Smooth muscle cell (in vitro differentiated cells): ENCODE data around the gene PLD4. TPM values are rescaled to one million over a fixed set of nuclear protein-coding genes. Genes with fewer than 3 reads are reported as not detected.

Experiments
- DNase-seq: peaks from one replicate; lab custom pipeline; 2025; ENCODE audit not compliant: unreplicated experiment; lab: John Stamatoyannopoulos, UW
- H2AFZ ChIP-seq: fragments of 200-600 bp; sonication (generic); 2 replicates; pipeline ENCODE4 v1.6.0; 2016; ENCODE audit warnings: antibody characterized with exemption, low read depth, mild to moderate bottlenecking
- H3F3A ChIP-seq: fragments of 200-600 bp; sonication (generic); 2 replicates; pipeline ENCODE4 v1.6.0; 2017; ENCODE audit warnings: antibody characterized with exemption, low read depth
- H3K27ac ChIP-seq: fragments of 200-600 bp; sonication (generic); 2 replicates; pipeline ENCODE4 v1.5.1; 2016; ENCODE audit warnings: low read depth, mild to moderate bottlenecking
- H3K27me3 ChIP-seq: fragments of 200-600 bp; sonication (generic); 2 replicates; pipeline ENCODE4 v1.6.1; 2016; ENCODE audit warnings: low read depth, mild to moderate bottlenecking
- H3K36me3 ChIP-seq: fragments of 200-600 bp; sonication (generic); 2 replicates; pipeline ENCODE4 v1.5.1; 2016; ENCODE audit warnings: low read depth
- H3K4me1 ChIP-seq: fragments of 200-600 bp; sonication (generic); 2 replicates; pipeline ENCODE4 v1.5.1; 2016; ENCODE audit warnings: low read depth
- H3K4me2 ChIP-seq: fragments of 200-600 bp; sonication (generic); 2 replicates; pipeline ENCODE4 v1.6.0; 2016; ENCODE audit warnings: mild to moderate bottlenecking
- H3K4me3 ChIP-seq: fragments of 200-600 bp; sonication (generic); 2 replicates; pipeline ENCODE4 v1.5.1; 2016; ENCODE audit warnings: mild to moderate bottlenecking
- H3K79me2 ChIP-seq: fragments of 200-600 bp; sonication (generic); 2 replicates; pipeline ENCODE4 v1.6.0; 2016; ENCODE audit warnings: low read depth, mild to moderate bottlenecking
- H3K9ac ChIP-seq: fragments of 200-600 bp; sonication (generic); 2 replicates; pipeline ENCODE4 v1.6.0; 2016; ENCODE audit warnings: low read depth
- H3K9me3 ChIP-seq: fragments of 200-600 bp; sonication (generic); replicated peaks from 2 replicates; pipeline ENCODE4 v1.5.1; 2016; ENCODE audit warnings: low read depth
- H4K20me1 ChIP-seq: fragments of 200-600 bp; sonication (generic); 2 replicates; pipeline ENCODE4 v1.6.0; 2016; ENCODE audit warnings: low read depth
- WGBS: methylation state at CpG from one replicate; pipeline ENCODE4 v1.1.7; 2016; ENCODE audit warnings: low lambda C conversion rate; 5-methylcytosine and 5-hydroxymethylcytosine counted together
- polyA plus RNA-seq: library from polyadenylated mRNA; unstranded; fragments of >200 nt; fragmentation: Nextera tagmentation; extraction: Ambion mirVana; gene quantifications from 2 replicates; pipeline ENCODE4 v1.2.1, GENCODE V29; 2016
- total RNA-seq: library from RNA; depleted of rRNA; stranded (reverse); fragments of >200 nt; gene quantifications from 2 replicates; pipeline ENCODE4 v1.2.3, GENCODE V29; 2014
- TF ChIP-seq, protein P1 (sequence below): fragments of 200-600 bp; sonication (generic); IDR thresholded peaks from 2 replicates; pipeline ENCODE4 v1.5.1; 2017; ENCODE audit warnings: borderline replicate concordance, mild to moderate bottlenecking, antibody characterized with exemption; ENCODE audit not compliant: insufficient read depth, poor library complexity, severe bottlenecking

Gene PLD4
- total and polyA plus RNA-seq, 2 experiments from 2014 or later, result 0.06 to 0.09 TPM

DNA sequence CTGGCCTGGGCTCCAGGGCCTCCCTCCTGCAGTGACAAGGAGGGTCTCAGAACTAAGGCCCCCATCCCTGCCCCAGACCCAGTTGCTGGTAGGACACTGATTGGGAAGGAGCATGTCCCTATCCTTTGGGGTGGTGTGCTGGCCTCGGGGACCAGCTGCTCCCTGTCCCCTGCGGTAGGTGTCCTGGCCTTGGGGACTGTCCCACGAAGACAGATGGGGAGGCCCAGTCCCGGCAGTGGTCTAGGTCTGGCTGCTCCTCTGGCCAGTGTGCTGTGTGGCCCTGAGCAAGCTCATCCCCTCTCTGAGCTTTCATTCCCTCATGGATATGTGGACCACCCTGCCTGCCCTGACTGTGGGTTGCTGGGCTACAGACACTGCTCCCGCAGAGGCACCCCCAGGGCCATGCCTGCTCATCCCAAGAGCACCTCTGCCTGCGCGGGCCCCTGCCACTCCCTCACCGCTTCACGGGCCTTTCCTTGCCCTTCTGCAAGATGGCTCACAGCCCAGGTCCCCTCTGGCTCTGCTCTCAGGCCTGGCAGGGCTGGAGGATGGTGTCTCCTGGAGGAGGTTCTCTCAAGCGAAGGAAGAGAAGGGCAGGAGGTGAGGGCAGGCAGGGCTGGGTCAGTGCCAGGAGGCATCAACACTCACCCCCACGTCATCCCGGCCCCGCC is 41.0 kb downstream of the PLD4 start:
- no peaks in the 10 kb centered on the region for H3K27me3 ChIP-seq
- WGBS, result 92% methylated on average over 13 of the region's 13 CpGs
- H3K9me3 ChIP-seq, result no peaks in the 10 kb centered on the region
- no peak overlapping the region for H2AFZ ChIP-seq
- H3K4me2 ChIP-seq, result no peak overlapping the region
- no peak for DNase-seq
- no peaks in the 10 kb centered on the region for H3K79me2 ChIP-seq
- H3F3A ChIP-seq, result no peaks in the 10 kb centered on the region
- no peak overlapping the region for H3K4me3 ChIP-seq
- TF ChIP-seq, protein P1, sequence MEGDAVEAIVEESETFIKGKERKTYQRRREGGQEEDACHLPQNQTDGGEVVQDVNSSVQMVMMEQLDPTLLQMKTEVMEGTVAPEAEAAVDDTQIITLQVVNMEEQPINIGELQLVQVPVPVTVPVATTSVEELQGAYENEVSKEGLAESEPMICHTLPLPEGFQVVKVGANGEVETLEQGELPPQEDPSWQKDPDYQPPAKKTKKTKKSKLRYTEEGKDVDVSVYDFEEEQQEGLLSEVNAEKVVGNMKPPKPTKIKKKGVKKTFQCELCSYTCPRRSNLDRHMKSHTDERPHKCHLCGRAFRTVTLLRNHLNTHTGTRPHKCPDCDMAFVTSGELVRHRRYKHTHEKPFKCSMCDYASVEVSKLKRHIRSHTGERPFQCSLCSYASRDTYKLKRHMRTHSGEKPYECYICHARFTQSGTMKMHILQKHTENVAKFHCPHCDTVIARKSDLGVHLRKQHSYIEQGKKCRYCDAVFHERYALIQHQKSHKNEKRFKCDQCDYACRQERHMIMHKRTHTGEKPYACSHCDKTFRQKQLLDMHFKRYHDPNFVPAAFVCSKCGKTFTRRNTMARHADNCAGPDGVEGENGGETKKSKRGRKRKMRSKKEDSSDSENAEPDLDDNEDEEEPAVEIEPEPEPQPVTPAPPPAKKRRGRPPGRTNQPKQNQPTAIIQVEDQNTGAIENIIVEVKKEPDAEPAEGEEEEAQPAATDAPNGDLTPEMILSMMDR, result no peak
- peaks cover 13% of the 10 kb centered on the region for H3K4me1 ChIP-seq
- H3K9ac ChIP-seq, result no peak overlapping the region
- no peaks in the 10 kb centered on the region for H3K36me3 ChIP-seq
- no peak overlapping the region for H3K27ac ChIP-seq
- peaks cover 33% of the 10 kb centered on the region for H4K20me1 ChIP-seq

GRCh38 chr14:104966261-104966865 is 41.7 kb downstream of the PLD4 start:
- 93% methylated on average over 9 of the region's 9 CpGs for WGBS
- no peak overlapping the region for H3K27ac ChIP-seq

GRCh38 chr14:104966981-104967385 is 42.3 kb downstream of the PLD4 start:
- H3K9me3 ChIP-seq, result no peaks in the 10 kb centered on the region
- no peak overlapping the region for H2AFZ ChIP-seq
- no peak overlapping the region for H3K27ac ChIP-seq
- H3K4me3 ChIP-seq, result no peak overlapping the region
- H3K4me2 ChIP-seq, result peak overlapping the region; percentile 88
- H3F3A ChIP-seq, result no peaks in the 10 kb centered on the region
- no peak for DNase-seq
- H4K20me1 ChIP-seq, result peaks cover 31% of the 10 kb centered on the region
- H3K36me3 ChIP-seq, result no peaks in the 10 kb centered on the region
- no peaks in the 10 kb centered on the region for H3K27me3 ChIP-seq
- 79% methylated on average over 8 of the region's 8 CpGs for WGBS
- no peaks in the 10 kb centered on the region for H3K79me2 ChIP-seq
- peaks cover 17% of the 10 kb centered on the region for H3K4me1 ChIP-seq
- H3K9ac ChIP-seq, result no peak overlapping the region
- TF ChIP-seq, protein P1, result no peak

More at GRCh38 chr14:104966261-104966865, 41.7 kb downstream of the PLD4 start:
- TF ChIP-seq, protein P1, result no peak
- H3K4me2 ChIP-seq, result no peak overlapping the region
- H3K27me3 ChIP-seq, result no peaks in the 10 kb centered on the region
- no peak overlapping the region for H2AFZ ChIP-seq
- no peak overlapping the region for H3K9ac ChIP-seq
- DNase-seq, result no peak
- H3K36me3 ChIP-seq, result no peaks in the 10 kb centered on the region
- no peaks in the 10 kb centered on the region for H3K9me3 ChIP-seq
- peaks cover 31% of the 10 kb centered on the region for H4K20me1 ChIP-seq
- H3K4me3 ChIP-seq, result no peak overlapping the region
- H3K79me2 ChIP-seq, result no peaks in the 10 kb centered on the region
- no peaks in the 10 kb centered on the region for H3F3A ChIP-seq
- peaks cover 17% of the 10 kb centered on the region for H3K4me1 ChIP-seq
